WTC11 (cell line): ENCODE results near the gene NECTIN2. TPM values are rescaled to one million over a fixed set of nuclear protein-coding genes. Genes with fewer than 3 reads are reported as not detected.

Experiments
- ATF1 ChIP-seq: sonication (generic); formaldehyde crosslinking; IDR thresholded peaks from 2 replicates; pipeline ENCODE4 v1.8.1; 2023; ENCODE audit warnings: mild to moderate bottlenecking, moderate library complexity, missing genetic modification reagents
- CREB1 ChIP-seq: sonication (generic); formaldehyde crosslinking; IDR thresholded peaks from 2 replicates; pipeline ENCODE4 v1.8.0; 2023; ENCODE audit warnings: mild to moderate bottlenecking, missing genetic modification reagents
- CTCF ChIP-seq: fragments of 200-600 bp; IDR thresholded peaks from 2 replicates; pipeline ENCODE4 v1.8.0; 2022; ENCODE audit warnings: antibody characterized with exemption
- ELF4 ChIP-seq: sonication (generic); formaldehyde crosslinking; IDR thresholded peaks from 2 replicates; pipeline ENCODE4 v1.8.1; 2022; ENCODE audit warnings: low read depth, mild to moderate bottlenecking, moderate library complexity, missing genetic modification reagents
- ESRRA ChIP-seq: sonication (generic); formaldehyde crosslinking; IDR thresholded peaks from 2 replicates; pipeline ENCODE4 v1.8.1; 2022; ENCODE audit warnings: mild to moderate bottlenecking, missing genetic modification reagents, borderline replicate concordance
- ETV6 ChIP-seq: sonication (generic); formaldehyde crosslinking; IDR thresholded peaks from 2 replicates; pipeline ENCODE4 v1.8.1; 2022; ENCODE audit warnings: mild to moderate bottlenecking, missing genetic modification reagents
- FOXJ3 ChIP-seq: sonication (generic); formaldehyde crosslinking; IDR thresholded peaks from 2 replicates; pipeline ENCODE4 v1.9.0; 2021; ENCODE audit warnings: missing genetic modification reagents, mild to moderate bottlenecking, borderline replicate concordance
- FOXK1 ChIP-seq: sonication (generic); formaldehyde crosslinking; IDR thresholded peaks from 2 replicates; pipeline ENCODE4 v1.8.0; 2022; ENCODE audit warnings: mild to moderate bottlenecking, moderate library complexity, missing genetic modification reagents
- GABPB1 ChIP-seq: sonication (generic); formaldehyde crosslinking; IDR thresholded peaks from 2 replicates; pipeline ENCODE4 v1.8.1; 2023; ENCODE audit warnings: mild to moderate bottlenecking, missing genetic modification reagents
- GTF2I ChIP-seq: fragments of 250-450 bp; sonication (Bioruptor Pico); conservative IDR thresholded peaks from 2 replicates; pipeline ENCODE4 v1.4.0; 2021; ENCODE audit warnings: mild to moderate bottlenecking
- HMGA2 ChIP-seq: fragments of 250-450 bp; sonication (Bioruptor Pico); IDR thresholded peaks from 2 replicates; pipeline ENCODE4 v1.4.0; 2021; ENCODE audit warnings: mild to moderate bottlenecking, moderate library complexity
- IRF2 ChIP-seq: sonication (generic); formaldehyde crosslinking; IDR thresholded peaks from 2 replicates; pipeline ENCODE4 v1.8.0; 2022; ENCODE audit warnings: low read depth, missing genetic modification reagents, borderline replicate concordance
- JAZF1 ChIP-seq: fragments of 250-450 bp; sonication (Bioruptor Pico); IDR thresholded peaks from 2 replicates; pipeline ENCODE4 v1.9.0; 2021; ENCODE audit warnings: moderate library complexity, mild to moderate bottlenecking, inconsistent platforms
- MYBL2 ChIP-seq: sonication (generic); formaldehyde crosslinking; IDR thresholded peaks from 2 replicates; pipeline ENCODE4 v1.8.1; 2023; ENCODE audit warnings: mild to moderate bottlenecking, moderate library complexity, missing genetic modification reagents
- PRRX2 ChIP-seq: fragments of 250-450 bp; sonication (Bioruptor Pico); IDR thresholded peaks from 2 replicates; pipeline ENCODE4 v1.8.0; 2021; ENCODE audit warnings: mild to moderate bottlenecking
- SMAD3 ChIP-seq: sonication (generic); formaldehyde crosslinking; IDR thresholded peaks from 2 replicates; pipeline ENCODE4 v1.8.0; 2022; ENCODE audit warnings: missing genetic modification reagents, mild to moderate bottlenecking, borderline replicate concordance
- SMAD4 ChIP-seq: sonication (generic); formaldehyde crosslinking; IDR thresholded peaks from 2 replicates; pipeline ENCODE4 v1.8.0; 2022; ENCODE audit warnings: mild to moderate bottlenecking, missing genetic modification reagents
- TP53 ChIP-seq: sonication (generic); formaldehyde crosslinking; IDR thresholded peaks from 2 replicates; pipeline ENCODE4 v1.8.1; 2023; ENCODE audit warnings: mild to moderate bottlenecking, missing genetic modification reagents
- ZNF121 ChIP-seq: sonication (generic); formaldehyde crosslinking; IDR thresholded peaks from 2 replicates; pipeline ENCODE4 v1.8.0; 2023; ENCODE audit warnings: missing genetic modification reagents
- ZNF219 ChIP-seq: sonication (generic); formaldehyde crosslinking; IDR thresholded peaks from 2 replicates; pipeline ENCODE4 v1.8.0; 2023; ENCODE audit warnings: missing genetic modification reagents, mild to moderate bottlenecking, borderline replicate concordance
- ZNF396 ChIP-seq: fragments of 250-450 bp; sonication (Bioruptor Pico); IDR thresholded peaks from 2 replicates; pipeline ENCODE4 v1.8.0; 2021; ENCODE audit warnings: mild to moderate bottlenecking, moderate library complexity, borderline replicate concordance
- ZNF671 ChIP-seq: fragments of 250-450 bp; sonication (Bioruptor Pico); IDR thresholded peaks from 2 replicates; pipeline ENCODE4 v1.8.0; 2021; ENCODE audit warnings: mild to moderate bottlenecking
- total RNA-seq: library from RNA; stranded (reverse); gene quantifications from 3 replicates; pipeline ENCODE4 v1.2.3, GENCODE V29; 2021
- TF ChIP-seq, protein P1 (sequence below): sonication (generic); formaldehyde crosslinking; IDR thresholded peaks from 2 replicates; pipeline ENCODE4 v1.8.1; 2023; ENCODE audit warnings: mild to moderate bottlenecking, moderate library complexity, missing genetic modification reagents
- TF ChIP-seq, protein P2 (sequence below): sonication (generic); formaldehyde crosslinking; IDR thresholded peaks from 2 replicates; pipeline ENCODE4 v1.8.0; 2022; ENCODE audit warnings: mild to moderate bottlenecking, missing genetic modification reagents
- TF ChIP-seq, protein P3 (sequence below): sonication (generic); formaldehyde crosslinking; IDR thresholded peaks from 2 replicates; pipeline ENCODE4 v1.8.0; 2022; ENCODE audit warnings: mild to moderate bottlenecking, missing genetic modification reagents
- TF ChIP-seq, protein P4 (sequence below): sonication (generic); formaldehyde crosslinking; IDR thresholded peaks from 2 replicates; pipeline ENCODE4 v1.8.1; 2022; ENCODE audit warnings: low read depth, mild to moderate bottlenecking, moderate library complexity, missing genetic modification reagents, borderline replicate concordance
- TF ChIP-seq, protein P5 (sequence below): sonication (generic); formaldehyde crosslinking; IDR thresholded peaks from 2 replicates; pipeline ENCODE4 v1.8.1; 2022; ENCODE audit warnings: low read depth, missing genetic modification reagents, borderline replicate concordance
- TF ChIP-seq, protein P6 (sequence below): fragments of 250-450 bp; sonication (Bioruptor Pico); IDR thresholded peaks from 2 replicates; pipeline ENCODE4 v1.9.0; 2021; ENCODE audit warnings: mild to moderate bottlenecking
- TF ChIP-seq, protein P7 (sequence below): fragments of 250-450 bp; sonication (Bioruptor Pico); IDR thresholded peaks from 2 replicates; pipeline ENCODE4 v1.9.0; 2021; ENCODE audit warnings: mild to moderate bottlenecking, borderline replicate concordance

Gene NECTIN2
- total RNA-seq, 1 experiment from 2014 or later: 170 TPM

- no peak for TF ChIP-seq ZNF396 (CRISPR knock-in tag)
- TF ChIP-seq MYBL2 (CRISPR knock-in tag): no peak
- TF ChIP-seq, protein P1, sequence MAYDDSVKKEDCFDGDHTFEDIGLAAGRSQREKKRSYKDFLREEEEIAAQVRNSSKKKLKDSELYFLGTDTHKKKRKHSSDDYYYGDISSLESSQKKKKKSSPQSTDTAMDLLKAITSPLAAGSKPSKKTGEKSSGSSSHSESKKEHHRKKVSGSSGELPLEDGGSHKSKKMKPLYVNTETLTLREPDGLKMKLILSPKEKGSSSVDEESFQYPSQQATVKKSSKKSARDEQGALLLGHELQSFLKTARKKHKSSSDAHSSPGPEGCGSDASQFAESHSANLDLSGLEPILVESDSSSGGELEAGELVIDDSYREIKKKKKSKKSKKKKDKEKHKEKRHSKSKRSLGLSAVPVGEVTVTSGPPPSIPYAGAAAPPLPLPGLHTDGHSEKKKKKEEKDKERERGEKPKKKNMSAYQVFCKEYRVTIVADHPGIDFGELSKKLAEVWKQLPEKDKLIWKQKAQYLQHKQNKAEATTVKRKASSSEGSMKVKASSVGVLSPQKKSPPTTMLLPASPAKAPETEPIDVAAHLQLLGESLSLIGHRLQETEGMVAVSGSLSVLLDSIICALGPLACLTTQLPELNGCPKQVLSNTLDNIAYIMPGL: no peak
- TF ChIP-seq TP53 (CRISPR knock-in tag): no peak
- peak; percentile 74; the same call in 1 of the 2 replicates for TF ChIP-seq FOXK1 (CRISPR knock-in tag)
- TF ChIP-seq, protein P2, sequence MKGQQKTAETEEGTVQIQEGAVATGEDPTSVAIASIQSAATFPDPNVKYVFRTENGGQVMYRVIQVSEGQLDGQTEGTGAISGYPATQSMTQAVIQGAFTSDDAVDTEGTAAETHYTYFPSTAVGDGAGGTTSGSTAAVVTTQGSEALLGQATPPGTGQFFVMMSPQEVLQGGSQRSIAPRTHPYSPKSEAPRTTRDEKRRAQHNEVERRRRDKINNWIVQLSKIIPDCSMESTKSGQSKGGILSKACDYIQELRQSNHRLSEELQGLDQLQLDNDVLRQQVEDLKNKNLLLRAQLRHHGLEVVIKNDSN: no peak
- TF ChIP-seq, protein P3, sequence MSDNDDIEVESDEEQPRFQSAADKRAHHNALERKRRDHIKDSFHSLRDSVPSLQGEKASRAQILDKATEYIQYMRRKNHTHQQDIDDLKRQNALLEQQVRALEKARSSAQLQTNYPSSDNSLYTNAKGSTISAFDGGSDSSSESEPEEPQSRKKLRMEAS (CRISPR knock-in tag): 0 out of 2 replicates have a peak, but pooled peaks have one; percentile 20
- peak; percentile 80 for TF ChIP-seq GABPB1 (CRISPR knock-in tag)
- no peak for TF ChIP-seq GTF2I (CRISPR knock-in tag)
- TF ChIP-seq PRRX2: 0 out of 2 replicates have a peak, but pooled peaks have one; percentile 37
- no peak for TF ChIP-seq ELF4 (CRISPR knock-in tag)
- TF ChIP-seq, protein P4, sequence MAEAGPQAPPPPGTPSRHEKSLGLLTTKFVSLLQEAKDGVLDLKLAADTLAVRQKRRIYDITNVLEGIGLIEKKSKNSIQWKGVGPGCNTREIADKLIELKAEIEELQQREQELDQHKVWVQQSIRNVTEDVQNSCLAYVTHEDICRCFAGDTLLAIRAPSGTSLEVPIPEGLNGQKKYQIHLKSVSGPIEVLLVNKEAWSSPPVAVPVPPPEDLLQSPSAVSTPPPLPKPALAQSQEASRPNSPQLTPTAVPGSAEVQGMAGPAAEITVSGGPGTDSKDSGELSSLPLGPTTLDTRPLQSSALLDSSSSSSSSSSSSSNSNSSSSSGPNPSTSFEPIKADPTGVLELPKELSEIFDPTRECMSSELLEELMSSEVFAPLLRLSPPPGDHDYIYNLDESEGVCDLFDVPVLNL (CRISPR knock-in tag): no peak
- TF ChIP-seq, protein P5, sequence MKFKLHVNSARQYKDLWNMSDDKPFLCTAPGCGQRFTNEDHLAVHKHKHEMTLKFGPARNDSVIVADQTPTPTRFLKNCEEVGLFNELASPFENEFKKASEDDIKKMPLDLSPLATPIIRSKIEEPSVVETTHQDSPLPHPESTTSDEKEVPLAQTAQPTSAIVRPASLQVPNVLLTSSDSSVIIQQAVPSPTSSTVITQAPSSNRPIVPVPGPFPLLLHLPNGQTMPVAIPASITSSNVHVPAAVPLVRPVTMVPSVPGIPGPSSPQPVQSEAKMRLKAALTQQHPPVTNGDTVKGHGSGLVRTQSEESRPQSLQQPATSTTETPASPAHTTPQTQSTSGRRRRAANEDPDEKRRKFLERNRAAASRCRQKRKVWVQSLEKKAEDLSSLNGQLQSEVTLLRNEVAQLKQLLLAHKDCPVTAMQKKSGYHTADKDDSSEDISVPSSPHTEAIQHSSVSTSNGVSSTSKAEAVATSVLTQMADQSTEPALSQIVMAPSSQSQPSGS (CRISPR knock-in tag): no peak
- TF ChIP-seq SMAD3: no peak
- TF ChIP-seq CTCF: no peak
- no peak for TF ChIP-seq JAZF1
- TF ChIP-seq FOXJ3 (CRISPR knock-in tag): no peak
- peak; percentile 43; the same call in 1 of the 2 replicates for TF ChIP-seq ZNF121 (CRISPR knock-in tag)
- TF ChIP-seq ATF1 (CRISPR knock-in tag): no peak
- TF ChIP-seq ETV6: peak; percentile 88; the same call in 1 of the 2 replicates
- no peak for TF ChIP-seq SMAD4 (CRISPR knock-in tag)
- TF ChIP-seq IRF2 (CRISPR knock-in tag): no peak
- no peak for TF ChIP-seq CREB1 (CRISPR knock-in tag)
- TF ChIP-seq ZNF219 (CRISPR knock-in tag): no peak
- no peak for TF ChIP-seq ESRRA (CRISPR knock-in tag)
- no peak for TF ChIP-seq ZNF671 (CRISPR knock-in tag)
- TF ChIP-seq, protein P6, sequence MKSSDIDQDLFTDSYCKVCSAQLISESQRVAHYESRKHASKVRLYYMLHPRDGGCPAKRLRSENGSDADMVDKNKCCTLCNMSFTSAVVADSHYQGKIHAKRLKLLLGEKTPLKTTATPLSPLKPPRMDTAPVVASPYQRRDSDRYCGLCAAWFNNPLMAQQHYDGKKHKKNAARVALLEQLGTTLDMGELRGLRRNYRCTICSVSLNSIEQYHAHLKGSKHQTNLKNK (CRISPR knock-in tag): no peak
- no peak for TF ChIP-seq HMGA2 (CRISPR knock-in tag)
- TF ChIP-seq, protein P7, sequence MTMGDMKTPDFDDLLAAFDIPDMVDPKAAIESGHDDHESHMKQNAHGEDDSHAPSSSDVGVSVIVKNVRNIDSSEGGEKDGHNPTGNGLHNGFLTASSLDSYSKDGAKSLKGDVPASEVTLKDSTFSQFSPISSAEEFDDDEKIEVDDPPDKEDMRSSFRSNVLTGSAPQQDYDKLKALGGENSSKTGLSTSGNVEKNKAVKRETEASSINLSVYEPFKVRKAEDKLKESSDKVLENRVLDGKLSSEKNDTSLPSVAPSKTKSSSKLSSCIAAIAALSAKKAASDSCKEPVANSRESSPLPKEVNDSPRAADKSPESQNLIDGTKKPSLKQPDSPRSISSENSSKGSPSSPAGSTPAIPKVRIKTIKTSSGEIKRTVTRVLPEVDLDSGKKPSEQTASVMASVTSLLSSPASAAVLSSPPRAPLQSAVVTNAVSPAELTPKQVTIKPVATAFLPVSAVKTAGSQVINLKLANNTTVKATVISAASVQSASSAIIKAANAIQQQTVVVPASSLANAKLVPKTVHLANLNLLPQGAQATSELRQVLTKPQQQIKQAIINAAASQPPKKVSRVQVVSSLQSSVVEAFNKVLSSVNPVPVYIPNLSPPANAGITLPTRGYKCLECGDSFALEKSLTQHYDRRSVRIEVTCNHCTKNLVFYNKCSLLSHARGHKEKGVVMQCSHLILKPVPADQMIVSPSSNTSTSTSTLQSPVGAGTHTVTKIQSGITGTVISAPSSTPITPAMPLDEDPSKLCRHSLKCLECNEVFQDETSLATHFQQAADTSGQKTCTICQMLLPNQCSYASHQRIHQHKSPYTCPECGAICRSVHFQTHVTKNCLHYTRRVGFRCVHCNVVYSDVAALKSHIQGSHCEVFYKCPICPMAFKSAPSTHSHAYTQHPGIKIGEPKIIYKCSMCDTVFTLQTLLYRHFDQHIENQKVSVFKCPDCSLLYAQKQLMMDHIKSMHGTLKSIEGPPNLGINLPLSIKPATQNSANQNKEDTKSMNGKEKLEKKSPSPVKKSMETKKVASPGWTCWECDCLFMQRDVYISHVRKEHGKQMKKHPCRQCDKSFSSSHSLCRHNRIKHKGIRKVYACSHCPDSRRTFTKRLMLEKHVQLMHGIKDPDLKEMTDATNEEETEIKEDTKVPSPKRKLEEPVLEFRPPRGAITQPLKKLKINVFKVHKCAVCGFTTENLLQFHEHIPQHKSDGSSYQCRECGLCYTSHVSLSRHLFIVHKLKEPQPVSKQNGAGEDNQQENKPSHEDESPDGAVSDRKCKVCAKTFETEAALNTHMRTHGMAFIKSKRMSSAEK (CRISPR knock-in tag): peak; percentile 80; the same call in 1 of the 2 replicates
These were observed 44.4 kb downstream of the NECTIN2 start (continued) for GRCh38 chr19:44890366-44891015.
